ENCODE data around the gene CHPF2.
A peak's percentile ranks its signal among the peaks of the same experiment; 100 is the strongest.

The CHPF2 gene

GRCh38 chr7:151206914-151207313 lies 25.4 kb upstream of the CHPF2 start:
- no peak for DNase-seq

DNA sequence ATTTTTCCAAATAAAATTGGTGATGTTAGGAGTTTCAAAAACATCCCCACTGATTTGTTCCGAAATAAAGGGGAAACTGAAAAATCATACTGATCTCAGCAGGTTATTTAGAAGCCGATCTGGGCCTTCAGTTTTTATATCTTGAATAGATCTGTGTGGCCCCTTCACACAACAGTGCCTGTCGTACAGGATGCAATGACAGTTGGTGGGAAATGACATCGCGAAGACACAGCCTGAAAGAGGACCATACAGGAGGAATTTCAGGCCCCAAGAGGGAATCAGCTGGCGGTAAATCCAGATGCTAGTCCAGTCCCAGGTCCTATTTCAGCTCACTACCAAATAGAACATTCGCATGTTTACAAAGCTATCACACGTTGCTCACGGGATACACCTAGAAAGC lies 25.0 kb upstream of the CHPF2 start:
- no peak for DNase-seq

DNA sequence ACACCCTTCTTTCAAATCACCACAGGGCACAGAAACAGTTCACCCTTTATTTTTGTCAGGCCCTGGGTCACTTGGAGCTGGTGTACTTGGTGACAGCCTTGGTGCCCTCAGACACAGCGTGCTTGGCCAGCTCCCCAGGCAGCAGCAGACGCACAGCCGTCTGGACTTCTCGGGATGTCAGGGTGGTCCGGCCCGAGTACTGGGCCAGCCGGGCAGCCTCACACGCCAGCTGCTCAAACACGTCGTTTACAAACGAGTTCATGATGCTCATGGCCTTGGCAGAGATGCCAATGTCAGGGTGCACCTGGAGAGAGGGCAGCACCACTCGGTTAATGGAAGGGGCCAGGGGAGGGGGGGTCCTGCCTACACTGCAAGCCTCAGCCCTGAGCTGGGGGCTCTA lies 24.5 kb upstream of the CHPF2 start:
- DNase-seq: no peak

DNA sequence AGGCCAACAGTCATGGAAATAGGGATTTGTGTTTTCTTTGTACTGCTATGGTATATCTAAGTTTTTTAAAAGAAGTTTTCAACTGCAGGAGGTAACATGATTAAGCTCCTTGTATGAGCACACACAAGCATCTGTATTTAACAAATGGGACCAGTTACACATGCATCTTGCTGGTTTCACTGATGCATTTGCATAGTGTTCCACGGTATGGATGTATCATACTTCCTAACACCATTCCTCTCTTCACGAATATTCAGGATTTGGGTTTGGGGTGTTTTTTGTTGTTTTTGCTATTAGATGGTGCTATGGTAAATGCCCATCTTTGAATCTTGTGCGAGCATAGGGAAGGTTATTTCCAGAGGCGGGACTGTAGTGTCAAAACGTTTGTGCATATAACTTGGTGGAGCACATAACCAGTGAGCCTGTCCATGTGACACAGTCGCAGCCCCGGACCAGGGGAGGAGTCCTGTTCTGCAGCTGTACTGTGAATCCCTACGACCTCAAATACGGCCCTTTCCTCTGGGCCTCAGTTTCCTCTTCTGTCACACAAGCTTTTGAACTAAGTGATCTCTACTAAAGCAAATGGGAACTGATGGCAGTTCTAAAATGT lies 23.9 kb upstream of the CHPF2 start:
- no peak for DNase-seq

- DNase-seq: no peak
These were observed 22.7 kb upstream of the CHPF2 start for GRCh38 chr7:151209588-151209987.

GRCh38 chr7:151210087-151210854 lies 22.0 kb upstream of the CHPF2 start, which contains the start of gene H2BK1:
Gene H2BK1, minus strand, starts transcription at chr7:151210488. Its CDS starts 170 bp downstream, at chr7:151210318.
- no peak for DNase-seq

- no peak for DNase-seq
These were observed 21.0 kb upstream of the CHPF2 start for GRCh38 chr7:151211155-151211772.

DNA sequence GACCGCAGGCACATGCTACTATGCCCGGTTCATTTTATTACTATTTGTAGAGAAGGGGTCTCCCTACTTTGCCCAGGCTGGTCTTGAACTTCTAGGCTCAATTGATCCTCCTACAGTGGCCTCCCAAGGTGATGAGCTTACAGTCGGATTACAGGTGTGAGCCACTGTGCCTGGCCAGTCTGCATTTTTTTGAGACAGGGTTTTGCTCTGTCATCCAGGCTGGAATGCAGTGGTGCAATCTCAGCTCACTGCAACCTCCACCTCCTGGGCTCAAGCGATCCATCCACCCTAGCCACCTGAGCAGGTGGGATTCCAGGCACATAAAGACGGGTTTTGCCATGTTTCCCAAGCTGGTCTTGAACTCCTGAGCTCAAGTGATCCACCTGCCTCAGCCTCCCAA lies 19.7 kb upstream of the CHPF2 start:
- DNase-seq: no peak

DNA sequence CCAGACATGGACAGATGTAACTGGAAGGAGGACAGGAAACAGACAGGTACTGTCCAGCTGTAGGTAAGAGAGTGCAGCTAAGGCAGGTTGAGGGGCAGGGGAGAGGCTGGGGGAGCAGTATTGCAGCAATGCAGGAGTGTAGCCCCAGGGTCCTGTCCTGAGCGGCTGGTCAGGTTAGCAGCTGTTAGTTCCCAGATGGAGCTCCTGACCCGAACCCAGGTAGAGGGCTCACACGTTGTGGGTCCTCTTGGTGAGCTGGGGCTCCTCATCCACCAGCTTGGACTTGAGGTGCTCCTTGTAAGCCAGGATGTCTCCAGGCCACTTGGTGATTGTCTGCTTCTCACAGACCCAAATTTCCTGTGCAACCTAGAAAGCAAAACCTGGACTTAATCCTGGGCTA lies 18.5 kb upstream of the CHPF2 start:
- DNase-seq: no peak

- no peak for DNase-seq
These were observed 16.9 kb upstream of the CHPF2 start for GRCh38 chr7:151215396-151215795.

- no peak for DNase-seq
These were observed 14.1 kb upstream of the CHPF2 start for GRCh38 chr7:151218170-151218569.

- no peak for DNase-seq
These were observed 8.6 kb upstream of the CHPF2 start for GRCh38 chr7:151223728-151224127.

- DNase-seq: no peak
These were observed 6.3 kb upstream of the CHPF2 start for GRCh38 chr7:151225948-151226510.

DNA sequence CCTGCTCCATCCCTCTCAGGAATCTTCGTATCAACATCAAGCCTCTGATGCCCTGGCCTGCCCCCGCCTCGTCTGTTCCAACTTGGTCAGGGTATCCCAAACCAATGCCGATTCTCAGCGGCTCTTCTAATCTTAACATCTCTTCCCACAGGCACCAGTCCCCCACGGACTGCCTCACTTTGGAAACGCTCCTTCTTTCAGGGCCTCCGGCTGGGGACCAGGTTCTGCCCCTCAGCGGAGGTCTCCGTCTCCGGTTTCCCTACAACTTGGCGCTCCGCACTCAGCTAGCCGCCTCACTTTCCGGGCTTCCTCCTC lies 5.8 kb upstream of the CHPF2 start:
- DNase-seq: no peak

DNA sequence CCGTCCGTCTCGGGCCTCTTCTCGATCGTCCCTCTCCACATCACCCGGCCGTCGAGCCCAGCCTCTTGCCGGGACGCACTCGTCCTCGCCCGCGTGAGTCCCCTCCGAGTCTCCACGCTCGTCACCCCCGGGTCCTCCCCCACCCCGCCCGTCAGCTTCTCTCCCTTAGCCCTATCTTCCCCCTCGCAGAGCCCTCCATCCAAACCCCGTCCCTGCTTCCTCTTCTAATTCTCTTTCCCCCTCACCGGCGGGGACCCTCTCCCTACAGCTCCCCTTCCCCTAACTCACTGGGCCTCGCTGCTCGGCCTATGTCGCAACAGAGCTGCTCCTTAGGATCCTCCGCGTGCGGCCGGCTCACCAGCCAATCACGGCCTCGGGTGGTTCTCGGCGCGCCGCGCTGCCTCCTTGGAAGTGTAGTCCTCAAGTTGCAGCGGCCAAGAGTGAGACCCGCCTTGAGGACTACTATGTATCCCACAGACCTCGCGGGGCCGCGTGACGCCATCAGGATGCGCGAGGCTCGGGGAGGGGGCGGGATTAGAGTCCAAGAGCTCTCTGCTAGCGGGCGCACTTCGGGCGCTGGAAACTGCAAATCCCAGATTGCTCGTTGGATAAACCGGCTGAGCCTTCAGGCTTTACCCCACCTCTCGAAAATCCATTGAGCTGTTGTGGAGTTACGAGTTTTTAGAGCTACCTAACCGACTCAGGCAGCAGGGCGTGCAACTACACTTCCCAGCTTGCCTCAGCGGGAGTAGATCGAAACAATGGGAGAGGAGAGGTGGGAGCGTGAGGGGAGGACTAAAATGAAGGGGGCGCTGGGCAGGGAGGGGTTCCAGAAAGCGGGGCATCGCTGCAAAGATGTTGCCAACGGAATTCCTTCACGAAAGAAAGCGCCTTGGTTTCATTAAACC lies 5.2 kb upstream of the CHPF2 start, which contains the start of gene ABCF2:
TSS of gene ABCF2 (minus strand) at position 331 of the 908 bp plus-strand sequence. CDS start 747 bp downstream, outside the sequence.
- peak; percentile 99 for DNase-seq

GRCh38 chr7:151228024-151228866 lies 4.0 kb upstream of the CHPF2 start:
- DNase-seq: no peak

GRCh38 chr7:151229249-151229648 lies 3.0 kb upstream of the CHPF2 start:
- DNase-seq: no peak

- no peak for DNase-seq
These were observed 1.2 kb upstream of the CHPF2 start for GRCh38 chr7:151231080-151231479.

DNA sequence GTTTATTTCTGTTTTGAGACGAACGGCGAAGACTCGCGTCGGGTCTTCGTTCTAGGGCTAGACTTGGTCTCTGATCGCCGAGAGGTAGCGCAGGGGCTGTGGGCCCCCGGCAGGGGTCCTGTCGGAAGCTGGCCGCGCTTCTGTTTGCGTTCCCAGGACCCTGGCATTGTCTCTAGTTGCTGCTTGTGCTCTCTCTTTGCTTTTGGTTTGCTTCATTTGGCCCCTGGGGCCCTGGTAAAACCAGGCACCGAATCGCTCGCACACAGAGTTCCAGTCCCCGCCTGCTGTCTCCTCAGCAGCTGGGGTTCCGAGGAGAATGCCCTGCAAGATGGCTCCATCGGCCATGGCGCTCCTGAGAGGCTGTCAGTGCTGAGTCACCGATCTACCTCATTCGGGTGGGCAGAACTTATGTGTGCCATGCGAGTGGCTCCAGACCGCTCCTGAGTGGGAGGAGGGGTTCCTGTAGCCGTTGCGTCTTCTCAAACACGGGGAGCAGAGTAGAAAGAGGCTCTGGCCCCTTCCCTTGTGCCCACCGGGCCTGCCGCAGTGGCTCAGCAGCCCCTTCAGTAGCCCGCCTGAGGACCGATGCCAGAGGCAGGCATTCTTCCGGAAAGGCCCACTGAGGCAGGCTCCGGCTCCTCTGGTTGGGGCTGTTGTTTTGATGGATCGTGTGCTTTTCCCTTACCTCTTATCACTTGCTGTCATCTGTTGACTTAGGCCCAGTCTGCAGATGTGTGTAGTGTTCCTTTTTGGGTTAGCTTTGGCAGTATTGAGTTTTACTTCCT lies 826 bp downstream of the CHPF2 start:
- DNase-seq: peak; percentile 87

DNA sequence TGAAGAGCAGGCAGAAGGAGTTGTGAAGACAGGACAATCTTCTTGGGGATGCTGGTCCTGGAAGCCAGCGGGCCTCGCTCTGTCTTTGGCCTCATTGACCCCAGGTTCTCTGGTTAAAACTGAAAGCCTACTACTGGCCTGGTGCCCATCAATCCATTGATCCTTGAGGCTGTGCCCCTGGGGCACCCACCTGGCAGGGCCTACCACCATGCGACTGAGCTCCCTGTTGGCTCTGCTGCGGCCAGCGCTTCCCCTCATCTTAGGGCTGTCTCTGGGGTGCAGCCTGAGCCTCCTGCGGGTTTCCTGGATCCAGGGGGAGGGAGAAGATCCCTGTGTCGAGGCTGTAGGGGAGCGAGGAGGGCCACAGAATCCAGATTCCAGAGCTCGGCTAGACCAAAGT lies 1.5 kb downstream of the CHPF2 start:
- DNase-seq: no peak
